CD8-positive, alpha-beta memory T cell (primary cell): Measurements from ENCODE around the gene TJP2. TPM values are rescaled to one million over a fixed set of nuclear protein-coding genes. Genes with fewer than 3 reads are reported as not detected.

Source experiments
- CTCF ChIA-PET: fragments of 350-600 bp; sonication (Branson Sonifier 250); formaldehyde crosslinking; loops from one replicate; lab custom pipeline; 2021; ENCODE audit warnings: antibody characterized with exemption; lab: Charles Lee
- POLR2A ChIA-PET: fragments of 350-600 bp; sonication (Branson Sonifier 250); formaldehyde crosslinking; loops from one replicate; lab custom pipeline; 2021; ENCODE audit warnings: antibody characterized with exemption; lab: Charles Lee
- DNase-seq, 5 donors: peaks; one replicate each; pipeline versions ENCODE4 v3.0.0 to v3.0.0-alpha.2; 2020 to 2022; ENCODE audit warnings: mixed read lengths in 1 of 5
- H3K27ac ChIP-seq: one replicate; pipeline ENCODE4 v1.7.0; 2013; ENCODE audit warnings: low read depth, mild to moderate bottlenecking, low read length, moderate library complexity
- H3K27me3 ChIP-seq: 2 replicates; pipeline ENCODE4 v1.7.0; 2013; ENCODE audit warnings: low read length, mild to moderate bottlenecking; ENCODE audit not compliant: insufficient read depth, poor library complexity, severe bottlenecking
- H3K36me3 ChIP-seq: 2 replicates; pipeline ENCODE4 v1.7.0; 2013; ENCODE audit warnings: mild to moderate bottlenecking, low read length, moderate library complexity; ENCODE audit not compliant: insufficient read depth
- H3K4me1 ChIP-seq: 2 replicates; pipeline ENCODE4 v1.7.0; 2013; ENCODE audit warnings: mild to moderate bottlenecking, low read length, moderate library complexity; ENCODE audit not compliant: insufficient read depth
- H3K4me3 ChIP-seq: 2 replicates; pipeline ENCODE4 v1.7.0; 2013; ENCODE audit warnings: mild to moderate bottlenecking, low read length
- H3K9me3 ChIP-seq: 2 replicates; pipeline ENCODE4 v1.7.0; 2013; ENCODE audit warnings: mild to moderate bottlenecking, low read length
- H3K27ac Mint-ChIP-seq, 8 donors: one replicate each; pipeline ENCODE4 v1.8.0; 2020 to 2021; ENCODE audit warnings: mixed read lengths in 8 of 8, mild to moderate bottlenecking in 6 of 8, inconsistent platforms in 3 of 8, moderate library complexity in 3 of 8
- H3K27me3 Mint-ChIP-seq, 2 donors: one replicate each; pipeline ENCODE4 v1.8.0; 2020 to 2021; ENCODE audit warnings: mixed read lengths in 2 of 2, mild to moderate bottlenecking in 1 of 2, moderate library complexity in 1 of 2
- H3K36me3 Mint-ChIP-seq, 3 donors: one replicate each; pipeline ENCODE4 v1.8.0; 2020 to 2021; ENCODE audit warnings: mixed read lengths in 3 of 3, inconsistent platforms in 1 of 3, mild to moderate bottlenecking in 1 of 3
- H3K4me1 Mint-ChIP-seq, 3 donors: one replicate each; pipeline ENCODE4 v1.8.0; 2020 to 2021; ENCODE audit warnings: mixed read lengths in 3 of 3, inconsistent platforms in 1 of 3, mild to moderate bottlenecking in 1 of 3
- H3K4me3 Mint-ChIP-seq, 7 donors: one replicate each; pipeline ENCODE4 v1.8.0; 2020 to 2021; ENCODE audit warnings: mixed read lengths in 7 of 7, mild to moderate bottlenecking in 6 of 7, moderate library complexity in 4 of 7, inconsistent platforms in 2 of 7
- H3K9me3 Mint-ChIP-seq, 5 donors: one replicate each; pipeline ENCODE4 v1.8.0; 2020 to 2022; ENCODE audit warnings: mixed read lengths in 5 of 5, mild to moderate bottlenecking in 3 of 5, moderate library complexity in 2 of 5, inconsistent platforms in 1 of 5
- polyA plus RNA-seq: library from polyadenylated mRNA; unstranded; fragments of 300-500 nt; fragmentation: Illumina TruSeq; gene quantifications from one replicate; pipeline ENCODE4 v1.2.3, GENCODE V29; 2021
- total RNA-seq, 2 experiments: library from RNA; stranded (reverse); gene quantifications; one replicate each; pipeline ENCODE4 v1.2.3, GENCODE V29; 2021

TJP2 gene
- total and polyA plus RNA-seq, 3 experiments from 2014 or later, result 2.1 to 20.8 (median 19.7) TPM

DNA sequence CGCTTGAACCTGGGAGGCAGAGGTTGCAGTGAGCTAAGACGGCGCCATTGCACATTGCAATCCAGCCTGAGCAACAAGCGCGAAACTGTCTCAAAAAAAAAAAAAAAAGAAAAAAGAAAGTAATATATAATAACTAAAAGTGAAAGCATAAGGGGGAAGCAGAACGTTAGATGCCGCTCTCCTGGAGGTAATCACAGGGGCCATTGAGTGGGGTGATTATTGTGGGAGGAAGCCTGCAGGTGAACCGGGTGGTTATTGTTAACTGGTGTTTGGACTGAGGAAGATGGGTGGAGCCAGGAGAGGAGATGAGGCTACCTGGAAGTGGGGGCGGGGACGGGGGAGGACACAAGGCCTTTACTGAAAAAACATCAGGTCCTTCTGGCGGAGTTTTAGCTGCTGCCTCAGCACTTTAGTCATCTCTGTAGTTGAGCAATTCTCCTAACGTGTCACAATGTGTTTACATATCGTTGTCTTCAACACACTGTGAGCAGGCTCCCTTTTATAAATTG is 5.3 kb upstream of the TJP2 start:
- Histone ChIP-seq H3K4me1 (peaks cover 13% of the 10 kb centered on the region), H3K36me3 (no peaks in the 10 kb centered on the region), H3K9me3 (no peaks in the 10 kb centered on the region), H3K4me3 (peak overlapping the region; percentile 50), H3K27ac (peak overlapping the region; percentile 6), H3K27me3 (peaks cover 8% of the 10 kb centered on the region)
- peaks cover 0 to 5% (median 0%) of the 10 kb centered on the region in 3 donors for H3K36me3 Mint-ChIP-seq
- H3K4me1 Mint-ChIP-seq, result peaks cover 12 to 28% (median 25%) of the 10 kb centered on the region in 3 donors
- DNase-seq, result peak in 3 of 5 donors; percentile 5 to 48 (median 11)
- POLR2A ChIA-PET, result no interaction called here
- H3K27me3 Mint-ChIP-seq, result peaks cover 17 to 30% of the 10 kb centered on the region in 2 donors
- peak overlapping the region in 7 of 8 donors; percentile 2 to 87 (median 80) for H3K27ac Mint-ChIP-seq
- H3K9me3 Mint-ChIP-seq, result no peaks in the 10 kb centered on the region
- CTCF ChIA-PET, result interaction anchor here (1.8 kb wide), 1 partner anchor 24 kb away, joined by 7 read pairs; no protein-coding TSS in a partner anchor
- H3K4me3 Mint-ChIP-seq, result peak overlapping the region; percentile 65 to 92 (median 86)

DNA sequence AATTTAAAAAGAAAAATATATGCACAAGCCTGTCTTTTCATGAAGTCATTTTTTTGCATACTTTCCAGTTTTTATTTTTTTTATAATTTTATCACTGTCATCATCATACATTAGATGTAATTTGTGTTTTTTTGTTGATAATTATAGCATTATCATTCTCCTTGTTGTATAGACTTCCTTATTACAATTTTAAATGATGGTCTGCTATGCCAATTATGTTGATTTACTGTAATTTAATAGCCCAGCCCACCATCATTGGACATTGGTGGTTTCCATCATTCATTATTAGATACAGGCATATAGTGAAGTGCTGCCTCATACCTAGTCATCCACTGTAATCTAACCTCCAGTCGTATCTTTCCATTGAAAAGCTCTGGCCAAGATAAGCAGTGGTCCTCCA is 3.8 kb upstream of the TJP2 start:
- peaks cover 22 to 38% (median 36%) of the 10 kb centered on the region in 3 donors for H3K4me1 Mint-ChIP-seq
- H3K4me3 Mint-ChIP-seq, result no peak overlapping the region
- peaks cover 22% of the 10 kb centered on the region for H3K4me1 ChIP-seq
- H3K27me3 ChIP-seq, result peaks cover 8% of the 10 kb centered on the region
- H3K27ac ChIP-seq, result peak overlapping the region; percentile 6
- no peak overlapping the region for H3K27ac Mint-ChIP-seq
- peaks cover 24 to 41% of the 10 kb centered on the region in 2 donors for H3K27me3 Mint-ChIP-seq
- no peak for DNase-seq
- peaks cover 0 to 5% (median 0%) of the 10 kb centered on the region in 3 donors for H3K36me3 Mint-ChIP-seq
- ChIA-PET POLR2A (no interaction called here), CTCF (no interaction called here)
- H3K9me3 ChIP-seq, result no peaks in the 10 kb centered on the region
- no peaks in the 10 kb centered on the region for H3K9me3 Mint-ChIP-seq
- H3K36me3 ChIP-seq, result no peaks in the 10 kb centered on the region
- no peak overlapping the region for H3K4me3 ChIP-seq

DNA sequence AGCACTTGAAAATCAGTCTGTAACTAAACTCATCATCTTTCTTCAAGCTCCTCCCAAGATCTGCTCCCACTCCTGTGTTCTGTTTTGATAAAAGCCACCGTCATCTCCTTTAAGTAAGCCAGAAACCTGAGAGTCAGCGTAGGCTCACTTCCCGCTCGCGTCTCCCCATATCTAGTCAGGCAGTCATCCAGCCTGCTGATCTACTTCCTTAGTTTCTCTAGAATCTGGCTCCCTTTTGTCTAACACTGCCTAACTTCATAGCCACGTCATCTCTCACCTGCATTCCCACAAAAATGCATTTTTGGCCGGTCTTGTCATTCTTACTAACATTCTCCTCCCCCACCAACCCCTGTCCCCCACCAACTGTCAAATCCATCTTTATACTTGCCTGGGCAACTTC is 3.0 kb upstream of the TJP2 start:
- ChIA-PET POLR2A (no interaction called here), CTCF (no interaction called here)
- Histone ChIP-seq H3K9me3 (no peaks in the 10 kb centered on the region), H3K27ac (peak overlapping the region; percentile 27), H3K4me1 (peaks cover 22% of the 10 kb centered on the region), H3K4me3 (no peak overlapping the region), H3K36me3 (no peaks in the 10 kb centered on the region), H3K27me3 (peaks cover 8% of the 10 kb centered on the region)
- no peaks in the 10 kb centered on the region for H3K9me3 Mint-ChIP-seq
- no peak for DNase-seq
- H3K4me3 Mint-ChIP-seq, result peak overlapping the region in 1 of 7 donors; percentile 26
- peaks cover 26 to 44% (median 43%) of the 10 kb centered on the region in 3 donors for H3K4me1 Mint-ChIP-seq
- H3K36me3 Mint-ChIP-seq, result peaks cover 0 to 5% (median 0%) of the 10 kb centered on the region in 3 donors
- H3K27ac Mint-ChIP-seq, result no peak overlapping the region
- H3K27me3 Mint-ChIP-seq, result peaks cover 26 to 48% of the 10 kb centered on the region in 2 donors

DNA sequence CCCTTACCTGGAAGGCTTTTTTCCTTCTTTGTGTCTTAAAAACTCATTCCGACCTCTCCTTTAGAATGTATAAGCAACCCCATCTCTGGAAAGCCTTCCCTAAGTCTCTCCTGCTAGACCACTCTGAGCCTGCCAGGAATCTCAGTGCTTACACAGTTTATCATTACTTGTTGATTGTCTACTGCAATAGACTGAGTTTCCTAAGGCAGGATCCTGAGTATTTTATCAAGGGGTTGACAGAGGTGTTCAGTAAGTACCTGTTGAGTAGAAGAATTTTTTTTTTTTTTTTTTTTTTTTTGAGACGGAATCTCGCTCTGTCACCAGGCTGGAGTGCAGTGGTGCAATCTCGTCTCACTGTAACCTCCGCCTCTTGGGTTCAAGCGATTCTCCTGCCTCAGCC is 2.6 kb upstream of the TJP2 start:
- DNase-seq, result no peak
- POLR2A ChIA-PET, result no interaction called here
- no peaks in the 10 kb centered on the region for H3K36me3 ChIP-seq
- Mint-ChIP-seq H3K27ac (no peak overlapping the region), H3K9me3 (no peaks in the 10 kb centered on the region), H3K4me1 (peaks cover 26 to 49% (median 48%) of the 10 kb centered on the region in 3 donors), H3K27me3 (peaks cover 26 to 53% of the 10 kb centered on the region in 2 donors), H3K4me3 (no peak overlapping the region), H3K36me3 (peaks cover 0 to 5% (median 0%) of the 10 kb centered on the region in 3 donors)
- no peaks in the 10 kb centered on the region for H3K9me3 ChIP-seq
- no peak overlapping the region for H3K4me3 ChIP-seq
- peak overlapping the region; percentile 27 for H3K27ac ChIP-seq
- H3K4me1 ChIP-seq, result peaks cover 22% of the 10 kb centered on the region
- H3K27me3 ChIP-seq, result peaks cover 8% of the 10 kb centered on the region
- CTCF ChIA-PET, result no interaction called here

DNA sequence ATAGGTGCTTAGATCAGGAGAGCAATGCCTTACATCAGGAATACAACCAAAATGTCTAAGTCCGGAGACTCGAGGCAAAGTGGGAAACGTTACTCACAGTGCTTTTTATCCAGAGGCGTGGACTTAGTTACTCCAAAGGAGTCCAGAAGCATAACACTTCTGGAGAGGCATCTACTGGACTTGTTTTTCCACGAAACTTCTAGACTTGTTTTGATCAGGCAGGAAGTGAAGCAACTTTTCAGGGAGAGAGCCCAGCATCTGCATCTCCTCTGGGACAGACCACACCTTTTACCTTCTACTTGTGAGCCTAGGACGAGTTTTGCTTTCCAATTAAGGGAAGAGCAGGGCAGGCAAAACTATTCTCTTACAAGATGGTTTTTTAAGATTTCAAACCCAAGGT is 1.2 kb upstream of the TJP2 start:
- Histone ChIP-seq H3K27ac (no peak overlapping the region), H3K4me1 (peaks cover 22% of the 10 kb centered on the region), H3K36me3 (no peaks in the 10 kb centered on the region), H3K9me3 (no peaks in the 10 kb centered on the region), H3K4me3 (no peak overlapping the region), H3K27me3 (peaks cover 8% of the 10 kb centered on the region)
- Mint-ChIP-seq H3K36me3 (peaks cover 0 to 5% (median 0%) of the 10 kb centered on the region in 3 donors), H3K9me3 (no peaks in the 10 kb centered on the region), H3K27ac (no peak overlapping the region), H3K4me3 (peak overlapping the region; percentile 55 to 84 (median 75)), H3K4me1 (peaks cover 26 to 48% (median 48%) of the 10 kb centered on the region in 3 donors), H3K27me3 (peaks cover 26 to 53% of the 10 kb centered on the region in 2 donors)
- POLR2A ChIA-PET, result no interaction called here
- CTCF ChIA-PET, result no interaction called here
- no peak for DNase-seq

DNA sequence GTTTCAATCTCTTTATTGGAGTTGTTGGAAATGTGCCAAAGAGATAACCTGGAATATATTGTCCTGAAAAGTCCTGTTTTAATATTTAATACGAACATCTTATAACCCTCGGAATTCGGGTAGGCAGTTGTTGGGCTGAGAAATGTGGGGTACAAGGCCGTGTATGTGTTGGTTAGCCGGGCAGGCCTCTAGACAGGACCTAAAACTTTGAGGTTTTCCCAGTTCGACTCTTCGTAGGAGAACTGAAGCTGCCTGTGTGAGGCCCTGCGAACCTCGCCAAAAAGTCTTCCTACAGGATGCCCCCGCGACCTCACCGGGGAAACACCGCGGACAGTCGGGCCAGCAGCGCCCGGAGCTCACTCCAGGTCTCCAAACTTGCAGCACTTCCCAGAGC is 583 bp upstream of the TJP2 start:
- Mint-ChIP-seq H3K9me3 (no peaks in the 10 kb centered on the region), H3K4me3 (peak overlapping the region; percentile 55 to 84 (median 75)), H3K36me3 (peaks cover 0 to 5% (median 0%) of the 10 kb centered on the region in 3 donors), H3K4me1 (peaks cover 23 to 46% (median 45%) of the 10 kb centered on the region in 3 donors), H3K27me3 (peaks cover 26 to 53% of the 10 kb centered on the region in 2 donors), H3K27ac (peak overlapping the region in 1 of 8 donors; percentile 22)
- ChIA-PET POLR2A (no interaction called here), CTCF (no interaction called here)
- Histone ChIP-seq H3K27ac (peak overlapping the region; percentile 44), H3K27me3 (peaks cover 8% of the 10 kb centered on the region), H3K4me3 (peak overlapping the region; percentile 36), H3K4me1 (peaks cover 22% of the 10 kb centered on the region), H3K36me3 (no peaks in the 10 kb centered on the region), H3K9me3 (no peaks in the 10 kb centered on the region)
- no peak for DNase-seq

DNA sequence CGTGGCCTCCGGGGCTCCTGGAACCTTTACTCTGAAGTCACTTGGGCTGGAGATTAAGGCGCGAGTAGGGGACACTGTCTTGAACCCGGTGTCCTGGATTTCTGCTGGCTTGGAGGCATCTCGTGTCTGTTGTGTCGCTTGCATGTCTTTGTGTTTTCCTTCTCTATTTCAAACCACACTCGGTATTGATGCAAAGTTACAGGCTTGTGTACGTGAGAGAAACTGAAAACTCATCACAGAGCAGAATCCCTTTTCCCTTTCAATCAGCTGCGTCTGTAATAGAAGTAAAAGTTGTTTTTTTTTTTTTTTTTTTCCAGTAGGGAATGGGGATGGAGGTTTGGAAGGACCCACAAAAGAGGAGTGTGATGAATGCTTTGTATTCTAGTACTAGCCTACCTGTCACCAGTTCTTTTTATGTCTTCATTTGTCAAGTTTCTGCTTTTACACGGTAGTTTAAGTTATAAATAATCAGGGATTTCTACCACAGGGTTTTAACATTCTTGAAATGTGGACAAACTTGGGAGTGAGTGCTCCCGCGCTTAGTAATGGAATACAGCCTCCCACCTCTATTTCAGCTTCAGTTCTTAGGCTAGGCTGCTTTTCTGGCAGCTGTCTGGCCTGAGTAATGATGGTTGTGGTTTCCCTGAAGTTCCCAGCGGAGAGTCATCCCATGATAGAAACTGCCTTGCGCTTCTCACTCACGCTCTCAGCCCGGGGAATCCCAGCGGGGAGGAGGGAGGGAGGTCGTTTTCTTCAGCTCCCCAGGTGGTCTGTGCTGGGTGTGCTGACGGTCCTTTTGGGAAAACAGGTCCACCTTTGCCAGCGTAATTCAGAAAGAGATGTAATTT is 763 bp downstream of the TJP2 start:
- Mint-ChIP-seq H3K4me1 (peaks cover 18 to 41% (median 38%) of the 10 kb centered on the region in 3 donors), H3K9me3 (no peaks in the 10 kb centered on the region), H3K27ac (peak overlapping the region in 2 of 8 donors; percentile 31 to 61), H3K36me3 (peaks cover 0 to 5% (median 0%) of the 10 kb centered on the region in 3 donors), H3K27me3 (peaks cover 26 to 53% of the 10 kb centered on the region in 2 donors), H3K4me3 (peak overlapping the region; percentile 67 to 86 (median 82))
- peaks cover 8% of the 10 kb centered on the region for H3K27me3 ChIP-seq
- DNase-seq, result no peak
- H3K4me3 ChIP-seq, result peak overlapping the region; percentile 40
- ChIA-PET POLR2A (no interaction called here), CTCF (no interaction called here)
- peak overlapping the region; percentile 51 for H3K27ac ChIP-seq
- H3K9me3 ChIP-seq, result no peaks in the 10 kb centered on the region
- H3K4me1 ChIP-seq, result peaks cover 16% of the 10 kb centered on the region
- no peaks in the 10 kb centered on the region for H3K36me3 ChIP-seq

DNA sequence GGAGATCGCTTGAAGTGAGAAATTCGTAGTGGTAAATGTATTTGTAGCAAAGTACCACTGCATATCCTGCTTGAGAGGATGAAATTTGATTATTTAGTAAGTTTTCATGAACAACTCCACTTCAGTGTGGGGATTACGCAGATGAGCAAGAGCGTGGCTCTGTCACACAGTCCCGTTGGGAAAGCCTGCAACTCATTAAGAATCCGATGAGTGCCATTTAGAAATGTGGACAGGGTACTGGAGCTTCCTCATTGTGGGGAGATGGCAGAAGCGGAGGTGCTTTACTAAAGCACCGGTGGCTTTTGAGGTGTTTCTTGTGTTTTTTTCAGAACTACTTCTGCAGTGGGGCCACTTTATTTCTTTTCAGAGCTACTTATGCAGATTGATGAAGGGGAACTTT is 1.4 kb downstream of the TJP2 start:
- DNase-seq, result no peak
- peaks cover 8% of the 10 kb centered on the region for H3K27me3 ChIP-seq
- H3K4me1 Mint-ChIP-seq, result peaks cover 18 to 44% (median 42%) of the 10 kb centered on the region in 3 donors
- POLR2A ChIA-PET, result no interaction called here
- no peak overlapping the region for H3K27ac ChIP-seq
- peaks cover 16% of the 10 kb centered on the region for H3K4me1 ChIP-seq
- H3K4me3 Mint-ChIP-seq, result peak overlapping the region in 3 of 7 donors; percentile 3 to 86 (median 79)
- no peaks in the 10 kb centered on the region for H3K9me3 Mint-ChIP-seq
- no peak overlapping the region for H3K27ac Mint-ChIP-seq
- CTCF ChIA-PET, result no interaction called here
- peaks cover 26 to 50% of the 10 kb centered on the region in 2 donors for H3K27me3 Mint-ChIP-seq
- no peak overlapping the region for H3K4me3 ChIP-seq
- peaks cover 0 to 5% (median 0%) of the 10 kb centered on the region in 3 donors for H3K36me3 Mint-ChIP-seq
- no peaks in the 10 kb centered on the region for H3K36me3 ChIP-seq
- H3K9me3 ChIP-seq, result no peaks in the 10 kb centered on the region
